SK-N-MC (cell line): ENCODE results near the gene GFOD1.
"Not testable (repeated sequence)": the region's sequence is repeated elsewhere in the genome, so short reads cannot be mapped to it uniquely, and the experiment has no call there.

Source experiments
- DNase-seq: peaks from one replicate; pipeline ENCODE4 v3.0.0-alpha.2; 2011; ENCODE audit warnings: low read depth, low spot score
- H3K27ac ChIP-seq: fragments of 200-600 bp; sonication (generic); 2 replicates; pipeline ENCODE4 v1.5.1; 2016; ENCODE audit warnings: mixed run types
- H3K36me3 ChIP-seq: fragments of 200-600 bp; sonication (generic); 2 replicates; pipeline ENCODE4 v1.6.1; 2017; ENCODE audit warnings: antibody characterized with exemption, low read length, mixed read lengths; ENCODE audit not compliant: insufficient read depth
- H3K4me3 ChIP-seq: fragments of 200-600 bp; sonication (generic); 2 replicates; pipeline ENCODE4 v1.5.1; 2016
- H3K9ac ChIP-seq: fragments of 200-600 bp; sonication (generic); 2 replicates; pipeline ENCODE4 v1.8.0; 2017; ENCODE audit warnings: mixed run types, mixed read lengths; ENCODE audit not compliant: insufficient read length
- H3K9me3 ChIP-seq: fragments of 200-600 bp; sonication (generic); 2 replicates; pipeline ENCODE4 v1.6.1; 2017; ENCODE audit warnings: low read depth, mild to moderate bottlenecking, antibody characterized with exemption, low read length, moderate library complexity, mixed read lengths
- EZH2 ChIP-seq: fragments of 200-600 bp; sonication (generic); IDR thresholded peaks from one replicate; pipeline ENCODE4 v1.6.1; 2017; ENCODE audit warnings: antibody characterized with exemption
- FOXP2 ChIP-seq: optimal IDR thresholded peaks from 2 replicates; pipeline ENCODE3; 2011; ENCODE audit warnings: mild to moderate bottlenecking, moderate library complexity; ENCODE audit not compliant: insufficient read depth; ENCODE audit errors: extremely low read length, control extremely low read depth
- POLR2AphosphoS5 ChIP-seq: IDR thresholded peaks from 2 replicates; pipeline ENCODE4 v1.6.1; 2012; ENCODE audit warnings: mild to moderate bottlenecking, low read depth, low read length, borderline replicate concordance

The GFOD1 gene

DNA sequence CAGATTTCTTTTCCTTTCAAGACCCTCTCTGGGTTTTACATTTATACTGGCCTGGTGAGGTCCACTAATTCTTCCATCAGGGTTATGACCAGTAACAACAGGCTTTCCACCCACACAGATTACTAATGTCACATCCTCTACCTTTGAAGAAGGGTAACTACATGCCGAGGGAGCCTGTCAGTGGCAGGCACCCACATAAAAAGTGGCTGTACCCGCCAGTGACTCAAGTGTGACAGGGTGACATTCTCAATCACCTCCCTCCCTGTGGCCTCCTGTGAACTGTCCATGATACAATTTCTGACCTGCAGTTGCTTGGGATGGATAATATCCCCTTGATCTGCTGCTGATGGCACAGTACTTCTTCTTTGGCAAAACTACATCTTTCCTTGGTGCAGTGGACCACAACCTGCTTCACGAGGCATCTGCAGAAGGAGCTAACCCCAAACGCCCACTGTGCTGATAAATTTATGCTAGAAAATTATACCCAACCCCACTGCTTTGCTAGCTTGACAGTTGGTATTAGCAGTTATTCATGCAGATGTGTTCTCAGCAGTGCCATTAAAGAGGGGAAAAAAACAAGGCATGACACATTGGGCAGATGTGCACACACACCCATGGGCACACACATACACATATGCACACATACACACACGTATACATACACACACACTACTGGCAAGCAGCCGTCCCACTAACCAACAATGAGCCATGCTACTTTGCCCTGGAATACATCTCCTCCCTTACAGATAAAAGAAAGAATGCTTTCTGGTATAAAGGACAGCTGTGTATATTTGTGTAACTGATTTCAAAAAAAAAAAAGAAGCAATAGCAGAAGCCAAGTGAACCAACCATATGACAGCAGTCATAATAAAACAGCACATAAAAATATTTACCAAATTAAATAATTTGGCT lies 20.8 kb downstream of the GFOD1 start:
- H3K36me3 ChIP-seq, result no peaks in the 10 kb centered on the region
- DNase-seq, result no peak
- H3K9me3 ChIP-seq, result no peaks in the 10 kb centered on the region
- no peak overlapping the region for H3K27ac ChIP-seq
- no peak overlapping the region for H3K9ac ChIP-seq
- H3K4me3 ChIP-seq, result no peak overlapping the region
- TF ChIP-seq POLR2AphosphoS5, result no peak
- TF ChIP-seq FOXP2, result no peak
- TF ChIP-seq EZH2, result no peak

DNA sequence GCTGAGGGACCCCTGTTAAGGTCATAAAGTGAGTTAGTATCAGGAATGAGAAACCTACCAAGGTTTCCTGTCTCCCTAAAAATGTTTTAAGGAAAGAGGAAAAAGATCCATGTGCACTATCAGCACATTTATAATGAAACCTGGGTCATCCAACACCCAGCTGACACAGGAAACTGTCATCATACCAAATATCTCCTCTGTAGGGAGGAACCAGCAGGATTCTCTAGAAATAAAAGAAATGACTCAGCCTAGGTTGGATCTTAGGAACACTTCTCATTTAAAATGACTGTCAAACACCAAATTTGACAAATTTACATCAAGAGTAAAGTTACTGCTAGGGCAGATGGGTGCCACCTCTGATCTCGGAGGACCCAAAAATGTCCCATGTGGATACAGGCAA lies 21.7 kb downstream of the GFOD1 start:
- no peaks in the 10 kb centered on the region for H3K9me3 ChIP-seq
- no peaks in the 10 kb centered on the region for H3K36me3 ChIP-seq
- H3K27ac ChIP-seq, result no peak overlapping the region
- H3K9ac ChIP-seq, result no peak overlapping the region
- DNase-seq, result no peak
- no peak for TF ChIP-seq POLR2AphosphoS5
- no peak for TF ChIP-seq EZH2
- TF ChIP-seq FOXP2, result no peak
- H3K4me3 ChIP-seq, result no peak overlapping the region

DNA sequence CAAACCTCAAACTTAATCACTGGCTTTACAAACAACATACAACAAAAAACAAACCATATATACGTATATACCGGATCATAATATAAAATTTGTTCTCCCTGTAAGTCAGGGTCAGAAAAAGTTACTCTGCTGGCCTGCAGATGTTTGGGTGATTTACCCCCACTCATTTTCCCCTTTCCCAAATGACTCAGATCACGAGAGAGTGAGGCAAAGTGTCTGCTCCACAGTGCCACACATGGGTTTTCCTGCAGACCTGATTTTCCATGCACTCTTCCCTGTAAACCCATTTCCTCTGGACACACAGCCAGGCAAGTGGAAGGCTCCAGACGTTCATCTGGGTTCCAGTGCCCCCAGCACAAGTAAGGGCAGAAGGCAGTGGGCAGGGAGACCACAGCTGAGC lies 23.5 kb downstream of the GFOD1 start:
- no peaks in the 10 kb centered on the region for H3K9me3 ChIP-seq
- TF ChIP-seq POLR2AphosphoS5 (no peak), FOXP2 (no peak), EZH2 (no peak)
- no peak overlapping the region for H3K4me3 ChIP-seq
- no peak for DNase-seq
- H3K27ac ChIP-seq, result no peak overlapping the region
- no peaks in the 10 kb centered on the region for H3K36me3 ChIP-seq
- no peak overlapping the region for H3K9ac ChIP-seq

DNA sequence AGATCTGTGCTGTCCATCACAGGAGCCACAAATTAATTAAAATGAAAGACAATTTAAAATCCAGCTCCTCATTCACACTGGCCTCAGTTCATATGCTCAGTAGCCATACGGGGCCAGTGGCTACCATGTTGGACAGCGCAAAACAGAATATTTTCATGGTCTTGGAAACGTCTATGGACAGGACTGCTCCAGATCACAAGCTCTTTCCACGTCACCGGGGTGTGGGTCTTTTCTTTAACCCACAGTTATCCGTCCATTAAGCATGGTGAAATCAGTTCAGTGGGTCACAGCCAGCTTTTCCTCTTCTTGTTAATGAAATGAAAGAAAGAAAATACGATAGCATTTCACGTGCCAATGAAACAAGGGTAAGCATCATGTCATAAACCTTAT lies 24.1 kb downstream of the GFOD1 start:
- DNase-seq, result no peak
- Histone ChIP-seq H3K4me3 (no peak overlapping the region), H3K27ac (no peak overlapping the region), H3K36me3 (no peaks in the 10 kb centered on the region), H3K9me3 (no peaks in the 10 kb centered on the region), H3K9ac (no peak overlapping the region)
- no peak for TF ChIP-seq FOXP2
- no peak for TF ChIP-seq POLR2AphosphoS5
- TF ChIP-seq EZH2, result no peak

DNA sequence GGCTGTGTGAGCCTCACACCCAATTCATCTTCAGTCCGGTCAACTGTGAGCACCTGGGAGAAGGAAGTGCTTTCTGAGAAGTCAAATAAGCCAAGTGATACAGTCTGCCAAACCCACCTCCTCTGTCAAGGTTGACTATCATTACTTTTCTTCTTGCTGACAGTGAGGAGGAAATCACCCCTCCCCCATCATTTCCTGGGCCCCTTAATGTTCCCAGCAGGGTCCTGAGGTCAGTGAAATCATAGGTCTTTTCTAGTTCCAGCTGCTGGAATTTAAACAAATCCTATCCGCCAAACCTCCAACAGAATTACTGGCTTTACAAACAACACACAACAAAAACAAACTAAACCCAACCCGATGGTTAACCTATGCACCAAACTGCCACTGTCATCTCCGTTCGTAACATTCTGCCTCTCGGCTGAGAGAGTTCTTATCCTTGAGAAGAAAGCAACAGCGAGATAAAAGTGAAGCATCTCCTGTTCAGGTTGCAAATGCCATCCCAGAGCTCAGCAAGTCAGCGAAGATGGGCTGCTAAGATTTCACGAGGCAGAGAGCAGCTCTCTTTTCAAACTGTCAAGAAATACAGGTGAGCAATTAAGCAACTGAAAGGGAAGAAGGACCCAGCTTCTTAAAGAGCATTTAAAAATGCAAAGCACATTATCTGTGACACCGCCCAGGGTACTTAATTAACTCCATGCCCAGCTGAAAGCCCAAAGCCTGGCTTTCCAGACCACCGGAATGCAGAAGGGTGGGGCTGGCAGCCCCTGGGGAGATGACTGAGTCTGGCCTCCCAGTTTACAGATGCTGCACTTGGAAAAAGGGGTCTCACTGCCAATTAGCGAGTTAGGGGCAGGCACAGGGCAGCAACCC lies 24.7 kb downstream of the GFOD1 start:
- no peak for DNase-seq
- Histone ChIP-seq H3K27ac (no peak overlapping the region), H3K9ac (no peak overlapping the region), H3K36me3 (no peaks in the 10 kb centered on the region), H3K4me3 (no peak overlapping the region; the same call in 1 of the 2 replicates), H3K9me3 (no peaks in the 10 kb centered on the region)
- TF ChIP-seq EZH2 (no peak), POLR2AphosphoS5 (no peak), FOXP2 (no peak)

DNA sequence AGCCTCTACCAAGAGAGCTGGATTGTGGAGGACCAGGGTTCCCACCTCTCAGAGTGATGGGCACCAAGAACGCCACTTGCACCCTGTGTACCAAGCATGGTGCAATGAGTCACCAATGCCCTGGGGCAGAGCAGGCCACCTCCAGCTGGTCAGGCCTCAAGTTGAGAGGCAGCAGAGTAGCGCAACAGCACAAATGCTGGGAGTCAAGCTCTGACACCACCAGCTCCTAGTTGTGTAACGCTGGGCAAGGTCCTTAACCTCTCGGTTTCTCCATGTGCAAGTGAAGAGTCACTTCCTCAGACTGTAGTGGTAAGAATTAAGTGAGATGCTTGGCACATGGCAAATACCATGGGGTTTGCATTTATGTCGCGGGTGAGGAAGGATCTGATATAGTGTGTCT lies 25.6 kb downstream of the GFOD1 start:
- TF ChIP-seq POLR2AphosphoS5 (no peak), EZH2 (no peak), FOXP2 (no peak)
- no peak overlapping the region for H3K27ac ChIP-seq
- DNase-seq, result no peak
- no peaks in the 10 kb centered on the region for H3K36me3 ChIP-seq
- H3K4me3 ChIP-seq, result no peak overlapping the region
- H3K9me3 ChIP-seq, result no peaks in the 10 kb centered on the region
- no peak overlapping the region for H3K9ac ChIP-seq

DNA sequence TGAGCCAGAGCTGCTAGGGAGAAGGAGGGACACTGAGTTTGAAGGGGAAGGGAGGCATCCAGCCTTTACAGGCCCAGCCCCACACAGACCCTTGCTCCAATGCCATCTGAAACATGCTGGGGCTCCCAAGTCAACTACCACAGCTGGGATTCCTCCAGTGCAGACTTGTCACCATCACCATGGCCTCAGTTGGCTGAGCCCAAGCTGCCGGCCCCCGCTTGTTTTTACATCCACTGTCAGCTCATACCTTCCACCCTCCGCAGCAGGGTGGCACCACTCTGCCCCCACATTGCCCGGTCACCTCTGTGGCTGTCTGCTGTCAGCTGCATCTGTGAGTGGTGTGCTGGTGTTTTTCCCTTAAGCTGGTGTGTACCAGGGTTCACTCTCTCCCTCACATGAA lies 26.1 kb downstream of the GFOD1 start:
- H3K4me3 ChIP-seq, result no peak overlapping the region
- no peaks in the 10 kb centered on the region for H3K9me3 ChIP-seq
- no peak overlapping the region for H3K9ac ChIP-seq
- TF ChIP-seq POLR2AphosphoS5 (no peak), EZH2 (no peak), FOXP2 (no peak)
- no peaks in the 10 kb centered on the region for H3K36me3 ChIP-seq
- no peak for DNase-seq
- H3K27ac ChIP-seq, result no peak overlapping the region

DNA sequence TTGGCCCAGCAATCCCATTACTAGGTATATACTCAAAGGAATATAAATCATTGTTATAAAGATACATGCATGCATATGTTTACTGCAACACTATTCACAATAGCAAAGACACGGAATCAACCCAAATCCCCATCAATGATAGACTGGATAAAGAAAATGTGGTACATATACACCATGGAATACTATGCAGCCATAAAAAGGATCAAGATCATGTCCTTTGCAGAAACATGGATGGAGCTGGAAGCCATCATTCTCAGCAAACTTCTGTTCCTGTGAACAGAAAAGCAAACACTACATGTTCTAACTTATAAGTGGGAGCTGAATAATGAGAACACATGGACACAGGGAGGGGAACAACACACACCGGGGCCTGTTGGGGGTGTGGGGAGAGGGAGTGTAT lies 27.1 kb downstream of the GFOD1 start:
- not testable (repeated sequence) for H3K4me3 ChIP-seq, DNase-seq, H3K9me3 ChIP-seq, H3K36me3 ChIP-seq, H3K9ac ChIP-seq, H3K27ac ChIP-seq

DNA sequence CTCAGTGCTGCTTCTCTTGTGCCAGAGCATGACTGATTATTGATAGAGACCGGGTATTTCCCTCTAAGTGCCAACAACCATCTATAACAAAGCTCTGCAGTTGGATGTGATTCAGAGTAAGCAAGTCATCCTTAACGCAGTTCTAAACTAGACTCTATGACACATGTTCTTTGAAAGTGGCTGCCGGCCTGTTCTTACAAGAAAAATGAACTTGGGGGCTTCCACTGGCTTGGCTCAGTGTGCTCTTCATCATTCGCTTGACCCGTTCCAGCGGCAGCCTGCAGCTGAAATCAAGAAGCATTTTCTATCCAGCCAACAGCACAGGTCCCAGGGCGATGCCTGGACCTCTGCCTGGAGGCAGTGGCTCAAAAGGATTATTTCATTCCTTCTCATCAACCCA lies 29.8 kb downstream of the GFOD1 start:
- Histone ChIP-seq H3K9ac (no peak overlapping the region), H3K27ac (no peak overlapping the region), H3K4me3 (no peak overlapping the region), H3K36me3 (no peaks in the 10 kb centered on the region), H3K9me3 (no peaks in the 10 kb centered on the region)
- no peak for DNase-seq
- TF ChIP-seq POLR2AphosphoS5 (no peak), FOXP2 (no peak), EZH2 (no peak)
